GM12878 (cell line): ENCODE results near the gene PDLIM4. TPM values are rescaled to one million over a fixed set of nuclear protein-coding genes. Genes with fewer than 3 reads are reported as not detected.

Experiments
- ATAC-seq: fragments of 200-7000 bp; cut with Tn5 transposase; 3 replicates; pipeline ENCODE4 v1.9.1; 2020; ENCODE audit warnings: mild to moderate bottlenecking, moderate library complexity
- BruUV-seq: library from RNA; stranded (reverse); fragments of 400-500 nt; replicated peaks from 2 replicates; lab custom pipeline; 2021; lab: Mats Ljungman, UMichigan
- CTCF ChIA-PET: fragments of 300-600 bp; sonication (Branson Sonifier 250); formaldehyde crosslinking; extraction: SDS; loops from one replicate; lab custom pipeline; 2021; ENCODE audit warnings: inconsistent platforms; lab: Yijun Ruan, JAX
- POLR2A ChIA-PET: fragments of 350-600 bp; formaldehyde crosslinking; extraction: SDS; loops from one replicate; lab custom pipeline; 2021; ENCODE audit warnings: inconsistent platforms; lab: Charles Lee
- RAD21 ChIA-PET: fragments of 300-600 bp; sonication (Branson Sonifier 250); formaldehyde crosslinking; loops from one replicate; lab custom pipeline; 2023; ENCODE audit warnings: antibody characterized with exemption; ENCODE audit not compliant: unreplicated experiment; lab: Charles Lee
- SMC1A ChIA-PET: fragments of 300-600 bp; sonication (Branson Sonifier 250); formaldehyde crosslinking; loops from one replicate; lab custom pipeline; 2023; ENCODE audit not compliant: unreplicated experiment, uncharacterized antibody; lab: Charles Lee
- DNase-seq: peaks from one replicate; pipeline ENCODE4 v3.0.0-alpha.2; 2011; ENCODE audit warnings: low read depth, low spot score
- FAIRE-seq: peaks from 3 replicates; lab custom pipeline; 2011; peaks lifted over from hg19 to GRCh38; lab: Jason Lieb, UNC
- H2AFZ ChIP-seq: 2 replicates; pipeline ENCODE4 v1.6.0; 2011; ENCODE audit warnings: low read depth, low read length, control low read depth; ENCODE audit not compliant: control insufficient read depth
- H3K27ac ChIP-seq: 2 replicates; pipeline ENCODE4 v1.5.1; 2011; ENCODE audit warnings: control low read depth; ENCODE audit not compliant: control insufficient read depth, insufficient read depth
- H3K27me3 ChIP-seq, 2 experiments: replicated peaks in 1 of 2; 2 replicates each; pipeline versions ENCODE4 v1.6.0 to v1.6.1; 2011; ENCODE audit warnings: low read length in 1 of 2; ENCODE audit not compliant: control insufficient read depth in 2 of 2, insufficient read depth in 2 of 2
- H3K36me3 ChIP-seq, 2 experiments: 2 replicates each; pipeline ENCODE4 v1.5.1; 2011; ENCODE audit warnings: low read length in 1 of 2; ENCODE audit not compliant: control insufficient read depth in 2 of 2, insufficient read depth in 2 of 2
- H3K4me1 ChIP-seq: 2 replicates; pipeline ENCODE4 v1.6.1; 2011; ENCODE audit warnings: mild to moderate bottlenecking, low read length, moderate library complexity, mixed read lengths; ENCODE audit not compliant: control insufficient read depth, insufficient read depth
- H3K4me2 ChIP-seq: 2 replicates; pipeline ENCODE4 v1.6.0; 2011; ENCODE audit warnings: control low read depth; ENCODE audit not compliant: control insufficient read depth, insufficient read depth
- H3K4me3 ChIP-seq: fragments of 200-600 bp; sonication (generic); 2 replicates; pipeline ENCODE4 v1.5.1; 2016
- H3K79me2 ChIP-seq: 2 replicates; pipeline ENCODE4 v1.6.0; 2011; ENCODE audit warnings: low read length; ENCODE audit not compliant: control insufficient read depth, insufficient read depth
- H3K9ac ChIP-seq: 2 replicates; pipeline ENCODE4 v1.8.0; 2011; ENCODE audit warnings: low read length, control low read depth, mixed read lengths; ENCODE audit not compliant: control insufficient read depth, insufficient read depth
- H3K9me3 ChIP-seq: replicated peaks from 3 replicates; pipeline ENCODE4 v1.5.1; 2011; ENCODE audit warnings: mild to moderate bottlenecking, low read length; ENCODE audit not compliant: control insufficient read depth, insufficient read depth
- H4K20me1 ChIP-seq: 2 replicates; pipeline ENCODE4 v1.6.0; 2011; ENCODE audit not compliant: control insufficient read depth, insufficient read depth
- ASH2L ChIP-seq: fragments of 300-600, 200-600 bp; sonication (generic); IDR thresholded peaks from 2 replicates; pipeline ENCODE4 v1.6.1; 2017; ENCODE audit warnings: low read depth, mild to moderate bottlenecking, borderline replicate concordance
- DPF2 ChIP-seq: fragments of 450-650 bp; IDR thresholded peaks from 2 replicates; pipeline ENCODE4 v1.6.1; 2017; ENCODE audit warnings: mild to moderate bottlenecking
- NBN ChIP-seq: fragments of 450-650 bp; IDR thresholded peaks from 2 replicates; pipeline ENCODE4 v1.6.1; 2016
- POLR2AphosphoS2 ChIP-seq: IDR thresholded peaks from 2 replicates; pipeline ENCODE4 v1.6.1; 2011; ENCODE audit warnings: low read depth, mild to moderate bottlenecking, low read length, improper control_type of control experiment, moderate library complexity
- RAD21 ChIP-seq: IDR thresholded peaks from 2 replicates; pipeline ENCODE4 v1.6.1; 2011; ENCODE audit warnings: mild to moderate bottlenecking, low read depth, low read length, moderate library complexity; ENCODE audit not compliant: insufficient read depth
- STAT1 ChIP-seq: fragments of 450-650 bp; conservative IDR thresholded peaks from 2 replicates; pipeline ENCODE4 v1.6.1; 2014; ENCODE audit warnings: antibody characterized with exemption, mild to moderate bottlenecking
- STAT3 ChIP-seq: IDR thresholded peaks from 2 replicates; pipeline ENCODE4 v1.6.1; 2011; ENCODE audit warnings: low read depth, low read length, improper control_type of control experiment
- ZNF207 ChIP-seq: fragments of 450-650 bp; IDR thresholded peaks from 2 replicates; pipeline ENCODE4 v1.6.1; 2014; ENCODE audit warnings: antibody characterized with exemption, mild to moderate bottlenecking, borderline replicate concordance
- ZNF622 ChIP-seq: fragments of 450-650 bp; IDR thresholded peaks from 2 replicates; pipeline ENCODE4 v1.6.1; 2017; ENCODE audit warnings: mild to moderate bottlenecking, inconsistent platforms
- WGBS: methylation state at CpG from one replicate; pipeline ENCODE4 v1.1.6; 2016; ENCODE audit warnings: low lambda C conversion rate; ENCODE audit not compliant: insufficient replicate concordance, insufficient coverage; ENCODE audit errors: missing lambda C conversion rate; 5-methylcytosine and 5-hydroxymethylcytosine counted together
- in situ Hi-C: fragments of 300-500 bp; cut with MboI; formaldehyde crosslinking; loops from 9 replicates; pipeline ENCODE4 v1.14.3; 2018; ENCODE audit warnings: mixed read lengths
- intact Hi-C: fragments of 100-400 bp; cut with micrococcal nuclease; formaldehyde crosslinking; loops from one replicate; pipeline ENCODE4 v1.14.2; 2022; ENCODE audit not compliant: unreplicated experiment
- polyA plus RNA-seq, 11 experiments: library from polyadenylated mRNA; depleted of rRNA in 4 of 11; unstranded in 6 of 11; stranded (reverse) in 5 of 11; fragments of >200 nt; fragmentation: Nextera tagmentation in 4 of 11; fragmentation: Illumina TruSeq in 1 of 11; extraction: Ambion mirVana in 4 of 11; extraction: Trizol in 1 of 11; gene quantifications; 1 replicate in 1 of 11; 2 replicates in 10 of 11; pipeline versions ENCODE4 v1.2.1 to v1.2.3, GENCODE V29; 2011 to 2016; ENCODE audit warnings: inconsistent platforms in 2 of 11, missing spikeins in 2 of 11, low read depth in 1 of 11
- total RNA-seq, 4 experiments: library from RNA; depleted of rRNA in 3 of 4; stranded (reverse); fragments of >200 nt in 3 of 4; fragmentation: Illumina TruSeq in 1 of 4; extraction: Trizol in 1 of 4; gene quantifications; 2 replicates each; pipeline versions ENCODE4 v1.2.1 to v1.2.3, GENCODE V29; 2013 to 2021
- TF ChIP-seq, protein P1 (sequence below): fragments of 150-350 bp; IDR thresholded peaks from 2 replicates; pipeline ENCODE4 v1.6.1; 2016; ENCODE audit warnings: low read depth, low read length
- TF ChIP-seq, protein P2 (sequence below): fragments of 450-650 bp; IDR thresholded peaks from 2 replicates; pipeline ENCODE4 v1.6.1; 2017; ENCODE audit warnings: borderline replicate concordance
- TF ChIP-seq, protein P3 (sequence below): fragments of 450-650 bp; conservative IDR thresholded peaks from 2 replicates; pipeline ENCODE4 v1.6.1; 2017; ENCODE audit warnings: mild to moderate bottlenecking, moderate library complexity
- TF ChIP-seq, protein P4 (sequence below), 3 experiments: IDR thresholded peaks in 2 of 3; conservative IDR thresholded peaks in 1 of 3; 2 replicates each; pipeline ENCODE4 v1.5.1; 2011; ENCODE audit warnings: low read depth in 3 of 3, low read length in 3 of 3, mild to moderate bottlenecking in 3 of 3, control low read depth in 2 of 3, moderate library complexity in 2 of 3, inconsistent platforms in 1 of 3, mixed read lengths in 1 of 3; ENCODE audit not compliant: control insufficient read depth in 2 of 3, insufficient read depth in 1 of 3; ENCODE audit errors: extremely low read depth in 1 of 3

Gene PDLIM4
- total and polyA plus RNA-seq, 10 of the 15 experiments (the other 5 are each of a cell fraction or from before 2014, with no cell fraction given) = 0.13 to 1.7 (median 0.39) TPM; not detected in 3

DNA sequence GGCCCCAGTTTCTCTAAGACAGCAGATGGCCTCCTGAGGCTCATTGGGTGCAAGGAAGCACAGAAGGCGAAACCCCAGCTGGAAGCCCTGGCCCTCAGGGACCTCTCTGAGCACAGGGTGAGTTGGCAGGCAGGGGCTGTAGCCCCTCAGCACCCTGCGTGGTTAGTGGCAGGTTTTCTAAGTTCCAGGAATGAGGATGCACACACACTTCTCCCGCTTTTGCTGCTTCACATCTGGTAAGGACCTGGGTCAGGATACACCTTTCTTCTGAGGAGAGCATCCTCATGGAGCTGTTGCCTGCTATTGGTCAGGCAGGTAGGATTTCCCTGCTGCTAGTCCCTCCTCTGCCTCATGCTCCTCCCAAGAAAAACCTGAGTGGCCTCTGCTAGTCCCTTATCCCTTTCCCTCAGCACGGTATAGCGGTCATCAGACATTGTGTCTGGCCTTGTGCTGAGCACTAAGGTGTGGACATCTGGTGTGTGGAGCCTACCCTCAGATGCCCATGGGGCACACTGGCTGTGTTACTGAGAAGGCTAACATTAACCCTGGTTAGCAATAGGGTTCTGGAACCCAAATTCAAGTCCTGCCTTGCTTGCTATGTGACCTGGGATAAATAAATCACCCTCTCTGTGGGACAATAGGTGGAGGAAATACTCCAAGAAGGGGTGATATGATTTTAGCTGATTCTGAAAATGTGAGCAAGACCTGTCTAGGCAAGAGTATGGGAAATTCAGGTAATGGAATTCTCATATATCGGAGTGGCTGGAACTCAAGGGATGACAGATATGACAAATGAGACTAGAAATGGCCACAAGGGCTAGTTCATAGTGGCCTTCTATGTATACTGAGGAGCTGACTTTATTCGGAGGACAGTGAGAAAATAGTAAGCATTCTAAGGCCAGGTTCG is 38.3 kb downstream of the PDLIM4 start:
- no peak for FAIRE-seq
- BruUV-seq = no TSS peak
- Histone ChIP-seq H3K79me2 (no peaks in the 10 kb centered on the region), H2AFZ (no peak overlapping the region), H3K36me3 (no peaks in the 10 kb centered on the region), H4K20me1 (no peaks in the 10 kb centered on the region; the same call in 1 of the 2 replicates), H3K27ac (no peak overlapping the region), H3K9me3 (no peaks in the 10 kb centered on the region), H3K4me1 (peaks cover 21% of the 10 kb centered on the region), H3K27me3 (peaks cover 4 to 22% of the 10 kb centered on the region in 2 experiments; a peak in 3 of 4 replicates), H3K9ac (no peak overlapping the region), H3K4me3 (no peak overlapping the region), H3K4me2 (no peak overlapping the region; the same call in 1 of the 2 replicates)
- CTCF ChIA-PET = interaction anchor here (1.3 to 5.6 kb wide), 2 partner anchors 57 to 59 kb away, joined by 6 to 66 read pairs; no protein-coding TSS in a partner anchor
- SMC1A ChIA-PET = interaction anchor here (0.9 to 1.6 kb wide), 5 partner anchors 58 to 116 kb away, joined by 3 to 5 read pairs (median 4); partner anchors contain the start of gene SLC22A5
- RAD21 ChIA-PET = interaction anchor here (0.6 kb wide), 1 partner anchor 71 kb away, joined by 3 read pairs; no protein-coding TSS in a partner anchor
- intact Hi-C loops (no loop called here), in situ Hi-C loops (no loop called here)
- DNase-seq = no peak
- POLR2A ChIA-PET = no interaction called here
- no peak for ATAC-seq
- 72% methylated on average over 8 of the region's 8 CpGs for WGBS
- TF ChIP-seq POLR2AphosphoS2 (no peak), ZNF622 (no peak), DPF2 (no peak), STAT3 (no peak), ASH2L (no peak), ZNF207 (no peak), RAD21 (no peak), STAT1 (no peak), NBN (no peak)
- TF ChIP-seq, protein P1, sequence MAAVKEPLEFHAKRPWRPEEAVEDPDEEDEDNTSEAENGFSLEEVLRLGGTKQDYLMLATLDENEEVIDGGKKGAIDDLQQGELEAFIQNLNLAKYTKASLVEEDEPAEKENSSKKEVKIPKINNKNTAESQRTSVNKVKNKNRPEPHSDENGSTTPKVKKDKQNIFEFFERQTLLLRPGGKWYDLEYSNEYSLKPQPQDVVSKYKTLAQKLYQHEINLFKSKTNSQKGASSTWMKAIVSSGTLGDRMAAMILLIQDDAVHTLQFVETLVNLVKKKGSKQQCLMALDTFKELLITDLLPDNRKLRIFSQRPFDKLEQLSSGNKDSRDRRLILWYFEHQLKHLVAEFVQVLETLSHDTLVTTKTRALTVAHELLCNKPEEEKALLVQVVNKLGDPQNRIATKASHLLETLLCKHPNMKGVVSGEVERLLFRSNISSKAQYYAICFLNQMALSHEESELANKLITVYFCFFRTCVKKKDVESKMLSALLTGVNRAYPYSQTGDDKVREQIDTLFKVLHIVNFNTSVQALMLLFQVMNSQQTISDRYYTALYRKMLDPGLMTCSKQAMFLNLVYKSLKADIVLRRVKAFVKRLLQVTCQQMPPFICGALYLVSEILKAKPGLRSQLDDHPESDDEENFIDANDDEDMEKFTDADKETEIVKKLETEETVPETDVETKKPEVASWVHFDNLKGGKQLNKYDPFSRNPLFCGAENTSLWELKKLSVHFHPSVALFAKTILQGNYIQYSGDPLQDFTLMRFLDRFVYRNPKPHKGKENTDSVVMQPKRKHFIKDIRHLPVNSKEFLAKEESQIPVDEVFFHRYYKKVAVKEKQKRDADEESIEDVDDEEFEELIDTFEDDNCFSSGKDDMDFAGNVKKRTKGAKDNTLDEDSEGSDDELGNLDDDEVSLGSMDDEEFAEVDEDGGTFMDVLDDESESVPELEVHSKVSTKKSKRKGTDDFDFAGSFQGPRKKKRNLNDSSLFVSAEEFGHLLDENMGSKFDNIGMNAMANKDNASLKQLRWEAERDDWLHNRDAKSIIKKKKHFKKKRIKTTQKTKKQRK = no peak
- TF ChIP-seq, protein P2, sequence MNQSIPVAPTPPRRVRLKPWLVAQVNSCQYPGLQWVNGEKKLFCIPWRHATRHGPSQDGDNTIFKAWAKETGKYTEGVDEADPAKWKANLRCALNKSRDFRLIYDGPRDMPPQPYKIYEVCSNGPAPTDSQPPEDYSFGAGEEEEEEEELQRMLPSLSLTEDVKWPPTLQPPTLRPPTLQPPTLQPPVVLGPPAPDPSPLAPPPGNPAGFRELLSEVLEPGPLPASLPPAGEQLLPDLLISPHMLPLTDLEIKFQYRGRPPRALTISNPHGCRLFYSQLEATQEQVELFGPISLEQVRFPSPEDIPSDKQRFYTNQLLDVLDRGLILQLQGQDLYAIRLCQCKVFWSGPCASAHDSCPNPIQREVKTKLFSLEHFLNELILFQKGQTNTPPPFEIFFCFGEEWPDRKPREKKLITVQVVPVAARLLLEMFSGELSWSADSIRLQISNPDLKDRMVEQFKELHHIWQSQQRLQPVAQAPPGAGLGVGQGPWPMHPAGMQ = no peak
- TF ChIP-seq, protein P3, sequence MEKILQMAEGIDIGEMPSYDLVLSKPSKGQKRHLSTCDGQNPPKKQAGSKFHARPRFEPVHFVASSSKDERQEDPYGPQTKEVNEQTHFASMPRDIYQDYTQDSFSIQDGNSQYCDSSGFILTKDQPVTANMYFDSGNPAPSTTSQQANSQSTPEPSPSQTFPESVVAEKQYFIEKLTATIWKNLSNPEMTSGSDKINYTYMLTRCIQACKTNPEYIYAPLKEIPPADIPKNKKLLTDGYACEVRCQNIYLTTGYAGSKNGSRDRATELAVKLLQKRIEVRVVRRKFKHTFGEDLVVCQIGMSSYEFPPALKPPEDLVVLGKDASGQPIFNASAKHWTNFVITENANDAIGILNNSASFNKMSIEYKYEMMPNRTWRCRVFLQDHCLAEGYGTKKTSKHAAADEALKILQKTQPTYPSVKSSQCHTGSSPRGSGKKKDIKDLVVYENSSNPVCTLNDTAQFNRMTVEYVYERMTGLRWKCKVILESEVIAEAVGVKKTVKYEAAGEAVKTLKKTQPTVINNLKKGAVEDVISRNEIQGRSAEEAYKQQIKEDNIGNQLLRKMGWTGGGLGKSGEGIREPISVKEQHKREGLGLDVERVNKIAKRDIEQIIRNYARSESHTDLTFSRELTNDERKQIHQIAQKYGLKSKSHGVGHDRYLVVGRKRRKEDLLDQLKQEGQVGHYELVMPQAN = no peak
- TF ChIP-seq, protein P4, sequence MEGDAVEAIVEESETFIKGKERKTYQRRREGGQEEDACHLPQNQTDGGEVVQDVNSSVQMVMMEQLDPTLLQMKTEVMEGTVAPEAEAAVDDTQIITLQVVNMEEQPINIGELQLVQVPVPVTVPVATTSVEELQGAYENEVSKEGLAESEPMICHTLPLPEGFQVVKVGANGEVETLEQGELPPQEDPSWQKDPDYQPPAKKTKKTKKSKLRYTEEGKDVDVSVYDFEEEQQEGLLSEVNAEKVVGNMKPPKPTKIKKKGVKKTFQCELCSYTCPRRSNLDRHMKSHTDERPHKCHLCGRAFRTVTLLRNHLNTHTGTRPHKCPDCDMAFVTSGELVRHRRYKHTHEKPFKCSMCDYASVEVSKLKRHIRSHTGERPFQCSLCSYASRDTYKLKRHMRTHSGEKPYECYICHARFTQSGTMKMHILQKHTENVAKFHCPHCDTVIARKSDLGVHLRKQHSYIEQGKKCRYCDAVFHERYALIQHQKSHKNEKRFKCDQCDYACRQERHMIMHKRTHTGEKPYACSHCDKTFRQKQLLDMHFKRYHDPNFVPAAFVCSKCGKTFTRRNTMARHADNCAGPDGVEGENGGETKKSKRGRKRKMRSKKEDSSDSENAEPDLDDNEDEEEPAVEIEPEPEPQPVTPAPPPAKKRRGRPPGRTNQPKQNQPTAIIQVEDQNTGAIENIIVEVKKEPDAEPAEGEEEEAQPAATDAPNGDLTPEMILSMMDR (IDR thresholded peaks at IDR 0.05 in 2 of 3, conservative IDR thresholded peaks at IDR 0.05 in 1 of 3; ENCODE audit: control insufficient read depth in 2 of 3, extremely low read depth in 1 of 3, insufficient read depth in 1 of 3, low read depth in 3 of 3, low read length in 3 of 3) = no peak
